GM18507 (cell line): ENCODE data around the gene CREG2.

Experiments
- DNase-seq: peaks from one replicate; pipeline ENCODE4 v3.0.0; 2011; ENCODE audit warnings: low read depth; ENCODE audit not compliant: insufficient read length; ENCODE audit errors: extremely low spot score
- FAIRE-seq: peaks from 2 replicates; lab custom pipeline; 2011; peaks lifted over from hg19 to GRCh38; lab: Jason Lieb, UNC

Gene CREG2

DNA sequence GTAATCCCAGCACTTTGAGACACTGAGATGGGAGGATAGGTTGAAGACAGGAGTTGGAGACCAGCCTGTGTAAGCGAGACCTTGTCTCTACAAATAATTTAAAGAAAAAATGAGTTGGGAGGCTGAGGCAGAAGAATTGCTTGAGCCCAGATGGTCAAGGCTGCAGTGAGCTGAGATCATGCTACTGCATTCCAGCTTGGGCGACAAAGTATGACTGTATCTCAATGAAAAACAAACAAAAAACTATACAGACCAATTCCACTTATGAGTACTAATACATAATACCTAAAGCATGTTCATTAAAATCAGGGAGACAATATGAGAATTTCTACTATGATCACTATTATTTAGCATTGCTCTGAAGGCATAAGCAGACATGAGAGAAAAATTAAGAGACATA is 91.4 kb downstream of the CREG2 start:
- DNase-seq (no peak), FAIRE-seq (no peak)
